ENCODE measurements around the gene STRBP. TPM values are rescaled to one million over a fixed set of nuclear protein-coding genes. Genes with fewer than 3 reads are reported as not detected.

Gene STRBP
- total RNA-seq, 1 experiment from 2014 or later = 40.5 TPM

DNA sequence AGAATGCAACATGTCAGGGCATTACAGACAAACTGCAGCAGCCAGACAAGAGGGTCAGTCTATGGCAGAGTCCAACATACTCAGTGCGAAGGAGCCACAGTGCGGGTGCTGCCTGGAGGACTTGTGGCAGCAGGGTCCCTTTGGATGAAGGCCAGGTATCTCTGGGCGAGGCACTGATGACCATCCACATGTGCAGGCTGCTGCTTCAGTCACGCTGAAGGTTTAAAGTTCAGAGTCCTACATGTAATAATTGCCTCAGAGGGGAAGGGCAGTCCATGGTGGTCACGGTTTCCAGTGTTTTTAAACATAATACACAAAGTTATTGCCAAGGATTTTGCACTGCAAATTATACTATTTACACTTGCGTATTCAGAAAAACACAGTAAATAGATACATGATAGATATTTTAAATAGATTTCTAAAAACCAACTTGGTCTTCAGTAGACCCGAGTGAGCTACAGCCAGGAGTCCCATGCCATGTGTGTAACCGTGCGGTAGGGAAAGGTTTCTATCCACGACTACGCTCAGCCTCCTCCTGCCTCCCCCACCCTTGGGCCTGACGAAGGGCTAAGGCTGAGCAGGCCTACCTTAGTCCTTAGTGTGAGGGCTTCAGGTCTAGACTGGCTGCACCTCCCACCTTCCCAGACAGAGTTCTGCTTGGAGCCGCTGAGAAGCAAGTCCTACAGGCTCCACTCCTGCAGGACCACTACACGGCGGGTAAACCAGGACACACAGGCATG is 158.7 kb downstream of the STRBP start:
- Histone ChIP-seq H3K9me3 (replicated peaks) (no peaks in the 10 kb centered on the region), H3K4me1 (peaks cover 11% of the 10 kb centered on the region), H3K27me3 (no peaks in the 10 kb centered on the region), H3K4me3 (no peak overlapping the region), H3K36me3 (peaks cover 29% of the 10 kb centered on the region), H3K27ac (no peak overlapping the region)
- DNase-seq = no peak

GRCh38 chr9:123108976-123109375 is 159.4 kb downstream of the STRBP start:
- no peak overlapping the region for H3K27ac ChIP-seq
- no peak overlapping the region for H3K4me3 ChIP-seq
- no peaks in the 10 kb centered on the region for H3K27me3 ChIP-seq
- no peaks in the 10 kb centered on the region for H3K9me3 ChIP-seq (replicated peaks)
- peak in 1 of 2 experiments; percentile 55 for DNase-seq
- peaks cover 34% of the 10 kb centered on the region for H3K36me3 ChIP-seq
- H3K4me1 ChIP-seq = peaks cover 11% of the 10 kb centered on the region

GRCh38 chr9:123107639-123108285 is 160.6 kb downstream of the STRBP start:
- no peak overlapping the region for H3K4me3 ChIP-seq
- peaks cover 42% of the 10 kb centered on the region for H3K36me3 ChIP-seq

DNA sequence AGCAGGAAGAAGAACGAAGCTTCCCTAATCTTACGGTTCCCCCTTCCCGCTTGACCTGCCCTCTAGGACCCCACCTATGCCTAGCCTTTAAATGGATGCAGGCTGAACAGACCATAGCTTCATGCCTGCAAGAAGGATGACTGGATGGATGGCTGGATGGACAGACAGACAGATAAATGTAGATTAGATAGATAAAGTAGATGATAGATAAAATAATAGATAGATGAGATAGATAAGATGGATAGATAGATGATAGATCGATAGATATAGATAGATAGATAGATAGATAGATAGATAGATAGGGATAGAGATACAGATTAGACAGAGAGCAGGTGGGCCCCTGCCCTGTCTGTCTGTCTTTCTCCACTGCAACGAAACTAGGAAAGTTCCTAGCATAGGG is 162.9 kb downstream of the STRBP start:
- H3K27me3 ChIP-seq = no peaks in the 10 kb centered on the region
- H3K4me3 ChIP-seq = no peak overlapping the region
- no peak for DNase-seq
- H3K9me3 ChIP-seq (replicated peaks) = no peaks in the 10 kb centered on the region
- H3K27ac ChIP-seq = no peak overlapping the region
- H3K4me1 ChIP-seq = peaks cover 11% of the 10 kb centered on the region
- peaks cover 61% of the 10 kb centered on the region for H3K36me3 ChIP-seq

More at GRCh38 chr9:123107639-123108285, 160.6 kb downstream of the STRBP start:
- H3K27me3 ChIP-seq = no peaks in the 10 kb centered on the region
- no peak for DNase-seq
- H3K27ac ChIP-seq = no peak overlapping the region
- peaks cover 11% of the 10 kb centered on the region for H3K4me1 ChIP-seq
- no peaks in the 10 kb centered on the region for H3K9me3 ChIP-seq (replicated peaks)

- peaks cover 11% of the 10 kb centered on the region for H3K4me1 ChIP-seq
- no peaks in the 10 kb centered on the region for H3K9me3 ChIP-seq (replicated peaks)
- H3K27ac ChIP-seq = no peak overlapping the region
- H3K27me3 ChIP-seq = no peaks in the 10 kb centered on the region
- peaks cover 68% of the 10 kb centered on the region for H3K36me3 ChIP-seq
- H3K4me3 ChIP-seq = no peak overlapping the region
- no peak for DNase-seq
Measured at GRCh38 chr9:123104807-123105206, 163.6 kb downstream of the STRBP start.

DNA sequence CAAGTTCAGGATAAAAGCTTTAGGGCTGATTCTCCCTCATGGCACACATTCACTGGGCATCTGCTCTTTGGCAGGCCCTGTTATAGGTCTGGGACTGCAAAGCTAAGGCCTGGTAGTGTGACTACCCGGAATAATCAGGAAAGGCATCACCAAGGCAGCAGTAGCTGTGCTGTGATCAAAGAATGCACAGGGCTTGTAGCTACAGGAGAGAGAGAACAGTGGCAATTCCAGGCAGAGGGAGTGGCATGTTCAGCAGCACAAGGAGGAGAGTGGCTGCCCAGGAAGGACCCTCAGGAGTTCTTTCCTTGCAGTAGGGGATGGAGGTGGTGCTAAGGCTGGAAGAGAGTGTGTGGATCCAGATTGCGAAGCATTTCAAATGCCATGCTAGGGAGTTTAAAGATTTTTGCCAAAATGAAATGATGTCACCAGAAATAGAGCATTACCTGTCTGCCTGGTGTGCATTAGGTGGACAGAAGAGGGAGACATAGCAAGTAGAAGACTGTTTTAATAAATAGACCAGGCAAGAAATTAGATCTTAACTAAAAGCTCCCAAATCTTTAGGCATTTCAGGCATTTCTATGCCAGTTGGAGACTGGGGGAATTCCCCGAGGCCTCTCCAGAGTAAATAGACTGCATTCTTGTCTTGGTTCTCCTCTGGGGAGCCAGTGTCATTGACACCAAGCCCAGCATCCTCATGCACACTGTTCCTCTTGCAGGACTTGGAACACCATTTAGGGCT is 165.8 kb downstream of the STRBP start:
- H3K27me3 ChIP-seq = no peaks in the 10 kb centered on the region
- no peaks in the 10 kb centered on the region for H3K4me1 ChIP-seq
- DNase-seq = no peak
- H3K4me3 ChIP-seq = no peak overlapping the region
- no peak overlapping the region for H3K27ac ChIP-seq
- no peaks in the 10 kb centered on the region for H3K9me3 ChIP-seq (replicated peaks)
- peaks cover 73% of the 10 kb centered on the region for H3K36me3 ChIP-seq

DNA sequence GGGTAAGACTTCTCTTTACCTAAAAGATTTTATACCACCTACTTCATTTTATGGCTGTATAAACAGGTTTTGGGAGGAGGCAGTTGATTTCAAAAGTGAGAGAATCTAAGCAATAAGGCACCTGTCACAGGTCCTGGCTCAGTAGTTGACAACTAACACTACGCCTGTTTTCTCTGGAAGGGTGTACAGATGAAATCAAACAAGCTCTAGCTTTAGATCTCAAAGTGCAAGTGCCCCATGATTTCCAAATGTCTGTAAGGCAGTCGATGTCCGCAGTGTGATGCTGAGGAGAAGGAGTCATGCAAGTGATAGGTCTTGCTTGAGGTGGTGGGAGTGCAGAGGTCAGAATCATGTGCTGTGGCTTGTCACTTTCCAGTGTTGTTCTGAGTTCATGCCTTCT is 168.8 kb downstream of the STRBP start:
- Histone ChIP-seq H3K9me3 (replicated peaks) (no peaks in the 10 kb centered on the region), H3K4me1 (no peaks in the 10 kb centered on the region), H3K4me3 (no peak overlapping the region), H3K36me3 (peaks cover 77% of the 10 kb centered on the region), H3K27ac (no peak overlapping the region), H3K27me3 (no peaks in the 10 kb centered on the region)
- no peak for DNase-seq

DNA sequence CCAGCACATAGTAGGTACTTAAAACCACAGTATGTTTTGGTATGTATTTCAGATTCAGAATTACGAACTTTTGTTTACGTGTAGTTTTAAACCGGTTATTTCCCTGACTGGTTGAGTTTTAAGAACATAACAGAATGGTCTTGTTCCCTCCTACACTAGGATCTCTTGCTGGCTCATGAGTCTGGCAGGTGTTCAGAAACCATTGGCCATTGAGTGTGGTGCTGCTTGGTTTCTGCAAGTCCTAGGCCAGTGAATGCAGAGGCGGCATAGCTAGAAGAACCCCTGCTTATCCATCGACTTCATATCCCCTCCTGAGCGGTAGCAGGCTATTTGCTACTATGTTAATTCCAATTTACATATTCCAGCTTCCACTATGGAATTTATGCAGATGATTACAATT is 169.3 kb downstream of the STRBP start:
- no peak for DNase-seq
- Histone ChIP-seq H3K27me3 (no peaks in the 10 kb centered on the region), H3K36me3 (peaks cover 79% of the 10 kb centered on the region), H3K4me1 (no peaks in the 10 kb centered on the region), H3K27ac (no peak overlapping the region), H3K9me3 (replicated peaks) (no peaks in the 10 kb centered on the region), H3K4me3 (no peak overlapping the region)

- peaks cover 82% of the 10 kb centered on the region for H3K36me3 ChIP-seq
- no peak overlapping the region for H3K4me3 ChIP-seq
- H3K27ac ChIP-seq = no peak overlapping the region
- H3K4me1 ChIP-seq = peaks cover 7% of the 10 kb centered on the region
- DNase-seq = no peak
- H3K27me3 ChIP-seq = no peaks in the 10 kb centered on the region
- H3K9me3 ChIP-seq (replicated peaks) = no peaks in the 10 kb centered on the region
Measured at GRCh38 chr9:123098096-123098459, 170.3 kb downstream of the STRBP start.

GRCh38 chr9:123097430-123098095 is 170.8 kb downstream of the STRBP start:
- Histone ChIP-seq H3K9me3 (replicated peaks) (no peaks in the 10 kb centered on the region), H3K4me3 (no peak overlapping the region), H3K36me3 (peaks cover 78% of the 10 kb centered on the region), H3K27me3 (no peaks in the 10 kb centered on the region), H3K4me1 (peaks cover 12% of the 10 kb centered on the region), H3K27ac (no peak overlapping the region)
- no peak for DNase-seq

DNA sequence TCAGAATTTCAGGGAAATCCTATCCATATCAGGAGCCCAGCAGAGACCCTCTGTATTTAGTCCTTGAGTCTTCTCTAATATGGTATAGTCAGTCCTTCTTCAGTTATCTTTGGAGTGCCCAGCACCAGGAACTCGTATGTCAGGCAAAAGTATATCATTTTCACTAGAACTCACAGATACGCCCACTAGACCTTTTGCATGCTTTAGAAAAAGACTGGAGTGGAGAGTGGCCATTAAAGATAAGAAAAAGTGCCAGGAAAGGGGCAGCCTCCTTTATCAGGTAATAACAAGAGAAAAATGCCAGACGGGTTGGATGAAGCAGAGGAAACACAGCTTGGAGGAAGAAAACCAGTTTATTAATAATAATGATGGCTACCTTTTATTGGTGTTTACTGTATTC is 171.4 kb downstream of the STRBP start:
- Histone ChIP-seq H3K27ac (no peak overlapping the region), H3K4me1 (peaks cover 18% of the 10 kb centered on the region), H3K9me3 (replicated peaks) (no peaks in the 10 kb centered on the region), H3K27me3 (no peaks in the 10 kb centered on the region), H3K36me3 (peaks cover 78% of the 10 kb centered on the region), H3K4me3 (no peak overlapping the region)
- no peak for DNase-seq

GRCh38 chr9:123093141-123093540 is 175.2 kb downstream of the STRBP start:
- Histone ChIP-seq H3K4me3 (no peak overlapping the region), H3K27ac (peak overlapping the region; percentile 52), H3K4me1 (peaks cover 33% of the 10 kb centered on the region), H3K36me3 (peaks cover 72% of the 10 kb centered on the region), H3K9me3 (replicated peaks) (no peaks in the 10 kb centered on the region), H3K27me3 (no peaks in the 10 kb centered on the region)
- peak; percentile 65 to 86 for DNase-seq

- DNase-seq = no peak
- Histone ChIP-seq H3K4me3 (no peak overlapping the region), H3K27ac (no peak overlapping the region), H3K4me1 (peaks cover 33% of the 10 kb centered on the region), H3K27me3 (no peaks in the 10 kb centered on the region), H3K9me3 (replicated peaks) (no peaks in the 10 kb centered on the region), H3K36me3 (peaks cover 66% of the 10 kb centered on the region)
Measured at GRCh38 chr9:123091459-123091858, 176.9 kb downstream of the STRBP start.

GRCh38 chr9:123090956-123091355 is 177.4 kb downstream of the STRBP start:
- H3K27ac ChIP-seq = no peak overlapping the region
- peaks cover 68% of the 10 kb centered on the region for H3K36me3 ChIP-seq
- peaks cover 33% of the 10 kb centered on the region for H3K4me1 ChIP-seq
- H3K9me3 ChIP-seq (replicated peaks) = no peaks in the 10 kb centered on the region
- H3K4me3 ChIP-seq = no peak overlapping the region
- H3K27me3 ChIP-seq = no peaks in the 10 kb centered on the region
- no peak for DNase-seq

Measured in SJCRH30 (cell line).